Spleen (tissue), 7 donors: ENCODE results near the gene UNC13B.

ENCODE experiments used
- CTCF ChIP-seq, 11 experiments: fragments of 200-600 bp in 7 of 11; fragments of 450-650 bp in 4 of 11; sonication (generic) in 4 of 11; IDR thresholded peaks in 8 of 11; conservative IDR thresholded peaks in 3 of 11; 1 replicate in 7 of 11; 2 replicates in 4 of 11; pipeline versions ENCODE4 v1.4.0 to v1.8.0; 2016 to 2021; ENCODE audit warnings: antibody characterized with exemption in 11 of 11, inconsistent platforms in 4 of 11, mild to moderate bottlenecking in 1 of 11
- POLR2A ChIP-seq, 3 donors: fragments of 450-650 bp; IDR thresholded peaks; one replicate each; pipeline ENCODE4 v1.5.1; 2017; ENCODE audit warnings: antibody characterized with exemption in 3 of 3, mild to moderate bottlenecking in 1 of 3
- POLR2AphosphoS5 ChIP-seq, 3 donors: sonication (generic); formaldehyde crosslinking; IDR thresholded peaks; one replicate each; pipeline ENCODE4 v1.5.1; 2017; ENCODE audit warnings: antibody characterized with exemption in 3 of 3
- donor health status: DM: no; HTN: no; CAD: no; lungs with moderate emphysema.
- donor health status: DM: no; HTN: no; CAD: no.
- donor health status: DM: no; HTN: no; CAD: no.

GRCh38 chr9:35294556-35294955 lies 132.7 kb downstream of the UNC13B start:
- no peak for TF ChIP-seq CTCF (IDR thresholded peaks at IDR 0.05 in 8 of 11, conservative IDR thresholded peaks at IDR 0.05 in 3 of 11)
- TF ChIP-seq POLR2A (IDR thresholded peaks at IDR 0.05), result no peak
- no peak for TF ChIP-seq POLR2AphosphoS5 (IDR thresholded peaks at IDR 0.05)
